Stimulated activated CD8-positive, alpha-beta memory T cell treated with anti-CD3 and anti-CD28 coated beads, Interleukin-12 subunit alpha, Interleukin-12 subunit beta, amount 100 ng/mL, for 24 hours (primary cell): Measurements from ENCODE around the gene IGFL1.
"Not testable (repeated sequence)": the region's sequence is repeated elsewhere in the genome, so short reads cannot be mapped to it uniquely, and the experiment has no call there.

Experiments
- DNase-seq: peaks from one replicate; pipeline ENCODE4 v3.0.0-alpha.2; 2020; ENCODE audit errors: extremely low read depth

The IGFL1 gene

GRCh38 chr19:46202426-46202825 lies 27.1 kb upstream of the IGFL1 start:
- no peak for DNase-seq

GRCh38 chr19:46202872-46203860 lies 26.4 kb upstream of the IGFL1 start:
- DNase-seq, result no peak

- no peak for DNase-seq
Measured at GRCh38 chr19:46204008-46204407, 25.5 kb upstream of the IGFL1 start.

GRCh38 chr19:46205183-46205984 lies 24.2 kb upstream of the IGFL1 start:
- no peak for DNase-seq

GRCh38 chr19:46206176-46206575 lies 23.4 kb upstream of the IGFL1 start:
- no peak for DNase-seq

GRCh38 chr19:46206682-46207081 lies 22.9 kb upstream of the IGFL1 start:
- DNase-seq, result no peak

GRCh38 chr19:46207858-46208257 lies 21.7 kb upstream of the IGFL1 start:
- not testable (repeated sequence) for DNase-seq

GRCh38 chr19:46209051-46209450 lies 20.5 kb upstream of the IGFL1 start:
- no peak for DNase-seq

GRCh38 chr19:46209472-46209871 lies 20.1 kb upstream of the IGFL1 start:
- no peak for DNase-seq

GRCh38 chr19:46210669-46211068 lies 18.9 kb upstream of the IGFL1 start:
- DNase-seq, result no peak

- no peak for DNase-seq
Measured at GRCh38 chr19:46211201-46211881, 18.2 kb upstream of the IGFL1 start.

GRCh38 chr19:46212592-46212991 lies 16.9 kb upstream of the IGFL1 start:
- not testable (repeated sequence) for DNase-seq

GRCh38 chr19:46213156-46213555 lies 16.4 kb upstream of the IGFL1 start:
- DNase-seq, result no peak

GRCh38 chr19:46213806-46214205 lies 15.7 kb upstream of the IGFL1 start:
- no peak for DNase-seq

- DNase-seq, result no peak
Measured at GRCh38 chr19:46216612-46217011, 12.9 kb upstream of the IGFL1 start.

GRCh38 chr19:46217476-46217875 lies 12.1 kb upstream of the IGFL1 start:
- DNase-seq, result no peak

- no peak for DNase-seq
Measured at GRCh38 chr19:46218160-46218559, 11.4 kb upstream of the IGFL1 start.

- no peak for DNase-seq
Measured at GRCh38 chr19:46220038-46220615, 9.4 kb upstream of the IGFL1 start.

GRCh38 chr19:46221152-46221551 lies 8.4 kb upstream of the IGFL1 start:
- DNase-seq, result no peak

GRCh38 chr19:46221981-46222610 lies 7.4 kb upstream of the IGFL1 start:
- no peak for DNase-seq

- not testable (repeated sequence) for DNase-seq
Measured at GRCh38 chr19:46223787-46224186, 5.8 kb upstream of the IGFL1 start.
